Measurements from ENCODE around the gene EFCAB12.
"Not testable (repeated sequence)": the region's sequence is repeated elsewhere in the genome, so short reads cannot be mapped to it uniquely, and the experiment has no call there.

The EFCAB12 gene

GRCh38 chr3:129391583-129391982 is 36.9 kb downstream of the EFCAB12 start:
- not testable (repeated sequence) for DNase-seq

GRCh38 chr3:129389572-129389937 is 38.9 kb downstream of the EFCAB12 start:
- DNase-seq, result no peak

GRCh38 chr3:129388791-129389571 is 39.5 kb downstream of the EFCAB12 start:
- DNase-seq, result not testable (repeated sequence)

- no peak for DNase-seq
These were observed 40.9 kb downstream of the EFCAB12 start for GRCh38 chr3:129387487-129387886.

- no peak for DNase-seq
These were observed 41.5 kb downstream of the EFCAB12 start for GRCh38 chr3:129386984-129387383.

- DNase-seq, result not testable (repeated sequence)
These were observed 42.9 kb downstream of the EFCAB12 start for GRCh38 chr3:129385507-129385906.

- no peak for DNase-seq
These were observed 43.7 kb downstream of the EFCAB12 start for GRCh38 chr3:129384594-129385323.

GRCh38 chr3:129384103-129384502 is 44.3 kb downstream of the EFCAB12 start:
- DNase-seq, result not testable (repeated sequence)

- no peak for DNase-seq
These were observed 45.1 kb downstream of the EFCAB12 start for GRCh38 chr3:129383292-129383860.

GRCh38 chr3:129382366-129382765 is 46.1 kb downstream of the EFCAB12 start:
- no peak for DNase-seq

- DNase-seq, result no peak
These were observed 48.7 kb downstream of the EFCAB12 start for GRCh38 chr3:129379582-129380358.

GRCh38 chr3:129378949-129379348 is 49.5 kb downstream of the EFCAB12 start:
- DNase-seq, result no peak

GRCh38 chr3:129377615-129378014 is 50.8 kb downstream of the EFCAB12 start:
- no peak for DNase-seq

GRCh38 chr3:129375099-129375498 is 53.3 kb downstream of the EFCAB12 start:
- no peak for DNase-seq

GRCh38 chr3:129371041-129371826 is 57.2 kb downstream of the EFCAB12 start:
- no peak for DNase-seq

GRCh38 chr3:129370248-129370964 is 58.0 kb downstream of the EFCAB12 start:
- DNase-seq, result no peak

- DNase-seq, result no peak
These were observed 58.7 kb downstream of the EFCAB12 start for GRCh38 chr3:129369711-129370110.

- DNase-seq, result no peak
These were observed 60.6 kb downstream of the EFCAB12 start for GRCh38 chr3:129367821-129368220.

GRCh38 chr3:129366312-129366831 is 62.1 kb downstream of the EFCAB12 start:
- no peak for DNase-seq

- no peak for DNase-seq
These were observed 62.9 kb downstream of the EFCAB12 start for GRCh38 chr3:129365296-129366136.
